Body of pancreas (tissue), 4 donors: ENCODE results near the gene PRIMA1. TPM values are rescaled to one million over a fixed set of nuclear protein-coding genes. Genes with fewer than 3 reads are reported as not detected.

Experiments
- ATAC-seq: fragments of 150-250 bp; one replicate; pipeline ENCODE4 v1.9.1; 2016
- DNase-seq, 4 donors: peaks; one replicate each; pipeline ENCODE4 v3.0.0-alpha.2; 2019
- H3K27ac ChIP-seq, 4 donors: fragments of 200-600 bp; sonication (generic); 1 replicate in 3 of 4; 2 replicates in 1 of 4; pipeline versions ENCODE4 v1.5.1 to v1.6.1; 2016 to 2019; ENCODE audit warnings: mild to moderate bottlenecking in 1 of 4, mixed read lengths in 1 of 4, moderate library complexity in 1 of 4
- H3K27me3 ChIP-seq, 2 donors: fragments of 200-600 bp; sonication (generic); one replicate each; pipeline ENCODE4 v1.6.0; 2016; ENCODE audit warnings: mild to moderate bottlenecking in 1 of 2
- H3K36me3 ChIP-seq, 2 donors: fragments of 200-600 bp; sonication (generic); replicated peaks in 1 of 2; 2 replicates each; pipeline ENCODE4 v1.5.1; 2016; ENCODE audit warnings: low read depth in 2 of 2; ENCODE audit not compliant: insufficient read depth in 1 of 2
- H3K4me1 ChIP-seq: fragments of 200-600 bp; sonication (generic); one replicate; pipeline ENCODE4 v1.6.0; 2016
- H3K4me3 ChIP-seq, 2 donors: fragments of 200-600 bp; sonication (generic); 1 replicate in 1 of 2; 2 replicates in 1 of 2; pipeline ENCODE4 v1.5.1; 2016 to 2019
- H3K9me3 ChIP-seq, 3 donors: fragments of 200-600 bp; sonication (generic); 1 replicate in 2 of 3; 2 replicates in 1 of 3; pipeline ENCODE4 v1.5.1; 2016
- POLR2A ChIP-seq, 3 donors: fragments of 450-650 bp; IDR thresholded peaks; one replicate each; pipeline ENCODE4 v1.6.1; 2016; ENCODE audit warnings: antibody characterized with exemption in 3 of 3, mild to moderate bottlenecking in 2 of 3
- WGBS, 2 donors: methylation state at CpG; one replicate each; pipeline ENCODE4 v1.1.5; 2017; 5-methylcytosine and 5-hydroxymethylcytosine counted together
- intact Hi-C: fragments of 100-400 bp; cut with DNase I; formaldehyde crosslinking; loops from one replicate; pipeline ENCODE4 v1.15.1; 2023
- total RNA-seq, 2 donors: library from RNA; depleted of rRNA; stranded (reverse); fragments of >200 nt; gene quantifications; one replicate each; pipeline ENCODE4 v1.1.0, GENCODE V29; 2016
- TF ChIP-seq, protein P1 (sequence below), 7 experiments: fragments of 450-650 bp in 4 of 7; fragments of 200-600 bp in 3 of 7; sonication (generic) in 3 of 7; IDR thresholded peaks; one replicate each; pipeline ENCODE4 v1.5.1; 2016 to 2019; ENCODE audit warnings: antibody characterized with exemption in 7 of 7

Gene PRIMA1
- total RNA-seq, 2 donors from 2014 or later: 0.26 to 0.33 TPM

DNA sequence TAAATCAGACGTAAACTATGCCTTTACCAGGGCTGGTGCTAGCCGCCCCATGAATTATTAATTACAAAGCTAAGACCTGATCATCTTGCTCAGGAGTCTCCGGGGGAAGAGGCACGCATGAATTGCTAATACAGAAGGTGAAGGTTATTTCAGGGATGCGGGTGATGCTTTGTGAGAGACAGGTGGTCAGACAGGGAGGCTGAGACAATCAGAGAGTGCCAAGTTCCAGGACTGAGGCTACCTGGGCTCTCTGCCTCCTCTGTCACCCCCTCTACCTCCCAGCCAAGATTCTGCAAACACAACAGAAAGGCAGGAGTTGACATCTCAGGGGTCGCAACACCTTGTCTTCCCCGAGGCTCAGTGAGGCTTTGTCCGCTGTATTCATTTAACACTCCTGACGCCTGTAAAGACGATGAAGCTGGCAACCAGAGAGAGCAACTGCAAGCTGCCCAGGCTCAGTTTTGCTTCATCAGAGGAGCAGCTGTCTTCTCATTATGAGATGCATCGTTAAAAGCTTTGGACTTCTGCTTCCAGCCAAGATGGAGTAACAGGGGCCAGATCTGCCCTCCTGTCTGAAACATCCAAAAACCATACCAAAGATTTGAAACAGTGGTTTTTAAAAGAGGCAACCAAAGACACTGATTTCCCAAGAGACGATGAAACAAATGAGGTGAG is 46.6 kb downstream of the PRIMA1 start:
- TF ChIP-seq, protein P1, sequence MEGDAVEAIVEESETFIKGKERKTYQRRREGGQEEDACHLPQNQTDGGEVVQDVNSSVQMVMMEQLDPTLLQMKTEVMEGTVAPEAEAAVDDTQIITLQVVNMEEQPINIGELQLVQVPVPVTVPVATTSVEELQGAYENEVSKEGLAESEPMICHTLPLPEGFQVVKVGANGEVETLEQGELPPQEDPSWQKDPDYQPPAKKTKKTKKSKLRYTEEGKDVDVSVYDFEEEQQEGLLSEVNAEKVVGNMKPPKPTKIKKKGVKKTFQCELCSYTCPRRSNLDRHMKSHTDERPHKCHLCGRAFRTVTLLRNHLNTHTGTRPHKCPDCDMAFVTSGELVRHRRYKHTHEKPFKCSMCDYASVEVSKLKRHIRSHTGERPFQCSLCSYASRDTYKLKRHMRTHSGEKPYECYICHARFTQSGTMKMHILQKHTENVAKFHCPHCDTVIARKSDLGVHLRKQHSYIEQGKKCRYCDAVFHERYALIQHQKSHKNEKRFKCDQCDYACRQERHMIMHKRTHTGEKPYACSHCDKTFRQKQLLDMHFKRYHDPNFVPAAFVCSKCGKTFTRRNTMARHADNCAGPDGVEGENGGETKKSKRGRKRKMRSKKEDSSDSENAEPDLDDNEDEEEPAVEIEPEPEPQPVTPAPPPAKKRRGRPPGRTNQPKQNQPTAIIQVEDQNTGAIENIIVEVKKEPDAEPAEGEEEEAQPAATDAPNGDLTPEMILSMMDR (IDR thresholded peaks at IDR 0.05): no peak
- DNase-seq (no peak), ATAC-seq (no peak)
- H3K36me3 ChIP-seq: no peaks in the 10 kb centered on the region
- no peaks in the 10 kb centered on the region for H3K4me1 ChIP-seq
- no peak overlapping the region for H3K4me3 ChIP-seq
- 74 to 76% methylated on average over 12 of the region's 12 CpGs for WGBS, 2 donors
- H3K27me3 ChIP-seq: no peaks in the 10 kb centered on the region
- H3K9me3 ChIP-seq: no peaks in the 10 kb centered on the region
- H3K27ac ChIP-seq: no peak overlapping the region
- intact Hi-C loops: no loop called here

DNA sequence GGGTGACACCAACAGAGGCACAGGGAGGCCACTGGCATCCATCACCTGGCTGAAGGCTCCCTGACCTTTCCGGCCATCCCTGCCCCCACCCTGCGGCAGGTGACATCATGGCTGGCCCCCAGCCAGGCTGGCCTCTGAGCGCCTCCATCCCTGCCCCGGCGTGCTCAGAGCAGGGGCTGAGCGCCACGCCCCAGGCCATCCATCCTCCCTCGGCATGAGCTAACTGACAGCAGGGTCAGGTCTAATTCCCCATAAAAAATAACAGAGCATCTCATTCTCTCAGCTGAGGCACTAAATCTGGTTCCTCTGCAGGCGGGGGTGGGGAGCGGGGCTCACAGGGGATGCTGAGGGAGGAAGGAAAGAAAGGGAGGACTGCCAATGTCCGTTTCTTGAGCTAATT is 50.7 kb downstream of the PRIMA1 start:
- DNase-seq (no peak), ATAC-seq (no peak)
- no peak for TF ChIP-seq POLR2A (IDR thresholded peaks at IDR 0.05)
- TF ChIP-seq, protein P1 (IDR thresholded peaks at IDR 0.05): no peak
- WGBS, 2 donors: 63 to 68% methylated on average over 9 to 11 of the region's 11 CpGs
- Histone ChIP-seq H3K27me3 (no peaks in the 10 kb centered on the region), H3K9me3 (no peaks in the 10 kb centered on the region), H3K27ac (no peak overlapping the region), H3K36me3 (no peaks in the 10 kb centered on the region), H3K4me3 (no peak overlapping the region), H3K4me1 (no peaks in the 10 kb centered on the region)
- intact Hi-C loops: no loop called here

DNA sequence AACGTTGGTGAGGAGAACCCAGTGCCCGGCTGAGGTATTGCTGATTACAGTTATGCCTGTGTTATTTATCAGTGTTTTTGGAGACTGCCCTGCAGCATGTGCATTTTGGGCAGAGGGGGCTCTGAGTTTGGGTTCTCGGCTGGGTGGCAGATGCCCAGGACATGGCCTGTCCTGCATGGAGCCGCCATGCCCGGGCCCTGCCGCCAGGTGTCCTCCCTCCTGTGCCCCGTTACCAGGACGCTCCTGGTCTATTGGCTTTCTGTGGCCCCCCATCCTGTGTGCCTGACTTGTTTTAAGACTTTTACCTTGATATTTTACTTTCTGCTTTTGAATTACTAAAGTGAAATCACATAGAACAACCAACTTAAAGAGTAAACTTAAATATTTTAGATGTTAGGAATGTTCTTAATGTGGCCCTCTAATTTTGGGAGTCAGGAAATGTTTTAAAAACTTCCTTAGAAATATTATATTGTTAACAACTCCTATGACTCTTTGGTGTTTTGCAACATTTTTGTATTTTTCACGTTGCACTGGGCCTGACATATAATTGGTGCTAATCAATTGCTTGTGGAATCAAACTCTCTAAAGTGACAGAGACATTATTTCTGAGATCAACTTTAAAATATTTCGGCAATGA is 51.8 kb downstream of the PRIMA1 start:
- no peaks in the 10 kb centered on the region for H3K4me1 ChIP-seq
- intact Hi-C loops: no loop called here
- no peak overlapping the region for H3K27ac ChIP-seq
- no peaks in the 10 kb centered on the region for H3K9me3 ChIP-seq
- TF ChIP-seq, protein P1 (IDR thresholded peaks at IDR 0.05): peak in 5 of 7 experiments; percentile 10 to 45 (median 34)
- TF ChIP-seq POLR2A (IDR thresholded peaks at IDR 0.05): no peak
- no peak overlapping the region for H3K4me3 ChIP-seq
- 53 to 54% methylated on average over 10 of the region's 10 CpGs for WGBS, 2 donors
- no peaks in the 10 kb centered on the region for H3K36me3 ChIP-seq
- H3K27me3 ChIP-seq: no peaks in the 10 kb centered on the region
- DNase-seq (peak in 1 of 4 donors; percentile 39), ATAC-seq (no peak)

DNA sequence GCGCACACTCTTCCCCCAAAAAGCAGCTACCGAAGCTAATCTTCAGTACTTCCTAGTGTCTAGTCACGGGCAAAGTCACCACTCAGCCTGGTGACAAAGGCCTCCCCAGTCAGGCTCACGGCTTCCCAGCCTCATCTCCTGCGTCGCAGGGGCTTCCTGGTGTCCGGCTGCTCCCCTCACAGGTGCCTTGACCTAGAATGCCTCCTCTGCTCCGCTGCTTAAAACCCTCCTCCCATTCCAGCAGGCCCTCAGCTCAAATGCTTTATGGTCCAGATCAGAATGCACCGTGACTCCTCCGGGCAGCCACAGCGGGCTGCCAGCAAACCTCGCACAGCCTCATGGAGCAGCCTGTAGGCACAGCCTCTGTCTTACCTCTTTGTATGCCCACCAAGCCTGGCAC is 53.1 kb downstream of the PRIMA1 start:
- H3K9me3 ChIP-seq: no peaks in the 10 kb centered on the region
- no peak for DNase-seq
- WGBS, 2 donors: 81 to 82% methylated on average over 12 of the region's 12 CpGs
- TF ChIP-seq POLR2A (IDR thresholded peaks at IDR 0.05): no peak
- TF ChIP-seq, protein P1 (IDR thresholded peaks at IDR 0.05): no peak
- intact Hi-C loops: no loop called here
- no peaks in the 10 kb centered on the region for H3K36me3 ChIP-seq
- H3K27me3 ChIP-seq: no peaks in the 10 kb centered on the region
- no peaks in the 10 kb centered on the region for H3K4me1 ChIP-seq
- no peak overlapping the region for H3K4me3 ChIP-seq
- ATAC-seq: no peak
- no peak overlapping the region for H3K27ac ChIP-seq
